ENCODE data around the gene RAB30.

Gene RAB30, protein sequence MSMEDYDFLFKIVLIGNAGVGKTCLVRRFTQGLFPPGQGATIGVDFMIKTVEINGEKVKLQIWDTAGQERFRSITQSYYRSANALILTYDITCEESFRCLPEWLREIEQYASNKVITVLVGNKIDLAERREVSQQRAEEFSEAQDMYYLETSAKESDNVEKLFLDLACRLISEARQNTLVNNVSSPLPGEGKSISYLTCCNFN

DNA sequence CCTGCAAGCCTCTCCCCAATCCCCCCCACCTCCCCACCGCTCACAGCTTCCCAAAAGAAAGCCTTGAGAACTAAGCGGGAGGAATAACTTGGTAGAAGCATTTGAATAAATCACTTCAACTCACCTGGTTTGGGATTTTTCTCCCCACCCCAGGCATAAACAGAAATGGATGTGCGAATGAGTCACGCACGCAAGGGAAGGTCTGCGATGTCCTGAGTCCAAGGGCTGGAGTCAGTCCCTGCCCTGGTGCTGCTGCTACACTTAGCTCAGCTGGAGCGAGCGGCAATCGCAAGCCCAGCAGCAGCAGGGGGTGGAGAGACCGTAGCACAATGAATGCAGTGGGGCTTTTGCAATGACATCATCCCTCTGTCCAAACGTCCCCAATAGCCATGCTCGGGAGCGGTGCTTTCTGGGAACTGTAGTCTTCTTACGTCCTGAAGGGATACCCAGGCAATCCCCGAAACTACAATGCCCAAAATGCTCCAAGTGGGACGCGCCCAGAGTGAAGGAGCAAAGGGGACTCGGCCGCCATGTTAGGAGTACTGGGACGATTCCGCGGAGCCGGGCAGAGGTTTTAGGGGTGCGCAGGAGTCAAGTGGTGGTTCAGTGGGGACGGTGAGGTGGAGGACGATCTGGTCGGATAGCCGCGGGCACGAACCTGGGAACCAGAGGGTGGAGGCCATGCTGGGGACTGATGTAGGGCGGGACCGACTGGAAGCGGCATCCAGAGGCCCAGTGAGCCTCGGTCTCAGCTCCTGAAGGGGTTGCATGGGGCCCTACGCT, at the start of gene RAB30:
TSS of gene RAB30 (minus strand) at position 331 of the 783 bp plus-strand sequence. CDS start 74,581 bp downstream, outside the sequence.
- peak; percentile 98 for DNase-seq

GRCh38 chr11:83120327-83120726, 48.6 kb upstream of the RAB30 start:
- no peak for DNase-seq

- DNase-seq, result no peak
Measured at GRCh38 chr11:83119216-83119615, 47.5 kb upstream of the RAB30 start.

DNA sequence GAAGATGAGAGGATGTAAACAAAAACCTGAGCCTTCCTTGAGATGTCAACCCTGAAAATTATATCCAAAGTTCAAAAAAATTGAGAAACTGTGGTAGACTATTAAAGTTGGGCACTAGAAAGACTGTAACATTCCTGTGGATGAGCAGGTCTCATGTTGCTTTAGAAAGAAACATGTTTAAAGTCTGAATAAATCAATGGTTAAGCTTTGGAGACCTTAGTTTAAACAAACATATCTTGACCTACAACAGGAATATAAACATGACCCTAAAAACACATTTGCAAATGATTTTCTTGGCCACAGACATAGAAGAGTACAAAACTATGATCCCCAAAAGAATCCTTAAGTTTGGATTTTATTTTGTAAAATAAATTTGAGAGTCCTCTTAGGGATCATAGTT, 47.1 kb upstream of the RAB30 start:
- DNase-seq, result no peak

- no peak for DNase-seq
Measured at GRCh38 chr11:83116015-83116641, 44.4 kb upstream of the RAB30 start.

DNA sequence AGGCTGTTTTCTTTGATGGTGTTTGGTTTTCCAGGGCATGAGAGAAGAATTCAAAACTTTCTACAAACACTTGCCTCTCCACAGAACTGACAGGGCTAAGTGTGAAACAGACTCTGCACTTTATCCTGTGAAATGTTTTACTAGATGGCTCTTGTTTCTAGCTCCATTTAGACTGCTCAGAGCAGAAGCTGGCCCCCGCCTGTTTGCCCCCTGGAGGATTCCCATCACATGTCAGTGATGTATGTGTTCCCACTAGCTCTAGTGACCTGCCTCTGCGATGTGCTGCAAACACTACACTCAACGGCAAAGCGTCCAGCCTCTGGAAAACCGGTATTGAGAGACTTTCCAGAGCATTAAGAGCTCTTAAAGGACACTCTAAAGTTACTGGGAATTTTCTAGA, 43.9 kb upstream of the RAB30 start:
- no peak for DNase-seq

GRCh38 chr11:83115026-83115425, 43.3 kb upstream of the RAB30 start:
- DNase-seq, result no peak

DNA sequence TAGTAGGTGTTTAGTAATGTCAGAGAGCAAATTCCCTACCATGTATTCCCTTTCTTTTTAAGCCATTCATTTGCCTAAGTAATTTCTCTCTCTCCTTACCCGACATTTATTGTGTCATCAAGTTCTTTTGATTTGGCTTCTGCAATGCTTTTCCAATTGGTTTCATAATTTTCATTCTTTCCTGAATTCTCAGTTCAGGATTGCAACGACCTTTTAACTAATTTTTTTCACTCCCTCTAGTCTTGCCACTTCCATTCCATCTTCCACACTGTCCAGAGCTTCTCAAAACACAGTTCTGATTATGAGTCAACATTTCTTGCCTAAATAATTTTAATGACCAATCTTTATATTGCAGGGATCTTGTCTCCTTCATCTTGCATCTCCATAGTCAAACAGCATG, 41.2 kb upstream of the RAB30 start:
- no peak for DNase-seq

- no peak for DNase-seq
Measured at GRCh38 chr11:83105168-83105567, 33.5 kb upstream of the RAB30 start.

DNA sequence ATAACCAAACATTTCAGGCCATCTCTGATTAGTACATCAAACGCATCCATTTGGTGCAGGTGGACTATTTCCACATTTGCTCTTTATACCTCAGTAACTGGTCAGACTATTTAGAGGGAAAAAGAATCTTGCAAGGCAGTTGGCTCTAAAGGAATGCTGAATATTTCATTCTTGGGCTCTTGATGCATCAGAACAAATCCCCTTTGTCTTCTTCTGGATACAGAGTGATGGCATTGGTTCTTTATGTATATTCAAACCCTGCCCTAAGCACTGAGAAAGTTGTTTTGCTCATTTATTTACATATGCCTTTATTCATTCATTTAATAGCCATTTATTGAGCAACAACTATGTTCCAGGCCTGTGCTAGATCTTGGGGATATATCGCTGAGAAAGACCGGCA, 31.1 kb upstream of the RAB30 start:
- DNase-seq, result no peak

DNA sequence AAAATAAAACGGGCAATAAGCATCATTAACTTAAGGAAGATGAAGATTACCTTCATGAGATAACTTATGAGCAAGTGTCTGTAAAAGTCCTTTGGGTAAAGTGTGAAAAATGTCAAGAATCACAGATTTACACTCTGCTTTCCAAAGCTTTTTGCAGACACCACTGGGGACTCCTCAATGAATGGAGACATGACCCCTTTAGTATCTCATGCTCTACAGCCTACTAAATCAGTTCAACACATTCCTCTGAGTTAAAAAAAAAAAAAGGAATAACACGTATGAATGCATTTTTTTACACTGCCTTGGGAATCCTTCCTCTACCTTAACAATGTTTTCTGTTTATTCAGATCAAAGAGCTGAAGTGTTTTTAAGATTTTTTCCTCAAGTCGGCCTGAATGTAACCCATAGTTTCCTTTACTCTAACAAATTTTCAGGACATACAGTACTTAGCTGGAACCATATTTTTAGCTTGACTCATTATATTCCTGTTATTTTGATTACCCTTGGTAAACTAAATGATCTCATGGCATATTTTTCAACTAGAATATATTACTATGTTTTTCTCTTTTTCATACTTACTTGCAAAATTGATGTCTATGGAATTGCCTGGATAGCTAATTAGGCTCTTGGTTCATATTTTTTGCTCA, 25.9 kb upstream of the RAB30 start:
- DNase-seq, result no peak

DNA sequence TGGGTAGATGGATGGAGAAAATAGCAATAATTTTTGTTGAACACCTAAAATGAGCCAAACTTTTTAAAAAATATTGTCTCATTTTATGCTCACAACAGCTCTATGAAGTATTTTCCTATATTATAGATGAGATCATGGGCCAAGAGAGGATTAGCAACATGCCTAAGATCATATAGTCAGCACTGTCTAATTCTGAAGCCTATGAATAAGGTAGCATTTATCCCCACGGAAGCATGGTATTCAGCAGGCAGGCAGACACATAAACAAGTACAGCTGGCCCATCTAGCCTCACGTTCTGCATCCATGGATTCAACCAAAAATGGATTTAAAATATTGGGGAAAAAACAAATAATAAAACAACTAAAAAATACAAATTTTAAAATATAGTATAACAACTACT, 21.9 kb upstream of the RAB30 start:
- DNase-seq, result no peak

- DNase-seq, result no peak
Measured at GRCh38 chr11:83092488-83093384, 21.0 kb upstream of the RAB30 start.

GRCh38 chr11:83088965-83089364, 17.3 kb upstream of the RAB30 start:
- DNase-seq, result no peak

DNA sequence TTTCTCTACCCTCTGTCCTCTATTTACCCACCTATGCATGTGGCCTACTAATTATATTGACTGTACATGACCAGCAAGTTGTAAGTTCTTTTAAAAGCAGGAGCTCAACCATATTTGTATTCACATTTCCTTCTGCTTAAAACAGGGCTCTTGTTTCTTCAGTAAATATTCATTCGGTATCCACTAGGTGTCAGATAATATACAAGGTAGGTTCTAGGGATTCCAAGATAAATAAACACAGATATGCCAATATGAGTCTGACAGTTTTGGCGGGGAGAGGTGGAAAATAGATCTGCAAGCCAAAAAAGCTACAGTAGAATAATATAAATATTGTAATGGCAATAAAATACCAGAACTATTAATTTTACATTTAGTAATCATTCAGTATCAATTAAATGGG, 15.3 kb upstream of the RAB30 start:
- DNase-seq, result no peak

- DNase-seq, result no peak
Measured at GRCh38 chr11:83079820-83080219, 8.1 kb upstream of the RAB30 start.

GRCh38 chr11:83078269-83078668, 6.6 kb upstream of the RAB30 start:
- no peak for DNase-seq

DNA sequence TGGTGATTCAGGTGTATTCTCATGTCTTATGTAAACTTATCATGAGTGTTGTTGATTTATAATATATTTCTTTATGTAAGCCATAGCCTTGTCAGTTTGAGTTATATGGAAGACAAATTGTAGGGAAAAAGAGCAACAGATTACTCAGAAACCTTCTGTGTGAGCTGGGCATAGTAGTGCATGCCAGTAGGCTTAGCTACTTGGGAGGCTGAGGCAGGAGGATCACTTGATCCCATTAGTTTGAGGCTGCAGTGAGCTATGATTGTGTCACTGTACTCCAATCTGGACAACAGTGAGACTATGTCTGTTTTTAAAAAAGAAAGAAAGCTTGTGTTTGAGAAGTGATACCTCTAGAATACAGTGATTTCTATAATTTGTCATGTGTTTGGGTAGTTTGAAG, 2.2 kb upstream of the RAB30 start:
- no peak for DNase-seq

DNA sequence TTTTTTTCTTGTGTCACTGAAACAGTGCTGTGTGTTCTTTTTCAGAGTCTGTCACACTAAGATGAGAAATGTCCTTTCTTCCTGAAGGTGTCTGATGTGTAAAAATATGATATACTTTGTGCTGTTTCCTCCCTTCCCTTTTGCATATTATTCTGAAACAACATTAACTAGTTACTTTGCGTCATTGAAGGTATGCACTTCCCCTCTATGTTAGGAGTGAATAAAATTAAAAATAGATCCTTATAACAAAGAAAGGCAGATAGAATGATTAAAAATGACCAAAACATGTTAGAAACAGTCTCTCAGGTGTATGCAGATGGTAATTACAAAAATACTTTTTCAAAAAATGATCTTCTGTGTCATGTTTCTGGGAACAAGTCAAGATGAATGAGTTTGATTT, 1.6 kb upstream of the RAB30 start:
- no peak for DNase-seq

DNA sequence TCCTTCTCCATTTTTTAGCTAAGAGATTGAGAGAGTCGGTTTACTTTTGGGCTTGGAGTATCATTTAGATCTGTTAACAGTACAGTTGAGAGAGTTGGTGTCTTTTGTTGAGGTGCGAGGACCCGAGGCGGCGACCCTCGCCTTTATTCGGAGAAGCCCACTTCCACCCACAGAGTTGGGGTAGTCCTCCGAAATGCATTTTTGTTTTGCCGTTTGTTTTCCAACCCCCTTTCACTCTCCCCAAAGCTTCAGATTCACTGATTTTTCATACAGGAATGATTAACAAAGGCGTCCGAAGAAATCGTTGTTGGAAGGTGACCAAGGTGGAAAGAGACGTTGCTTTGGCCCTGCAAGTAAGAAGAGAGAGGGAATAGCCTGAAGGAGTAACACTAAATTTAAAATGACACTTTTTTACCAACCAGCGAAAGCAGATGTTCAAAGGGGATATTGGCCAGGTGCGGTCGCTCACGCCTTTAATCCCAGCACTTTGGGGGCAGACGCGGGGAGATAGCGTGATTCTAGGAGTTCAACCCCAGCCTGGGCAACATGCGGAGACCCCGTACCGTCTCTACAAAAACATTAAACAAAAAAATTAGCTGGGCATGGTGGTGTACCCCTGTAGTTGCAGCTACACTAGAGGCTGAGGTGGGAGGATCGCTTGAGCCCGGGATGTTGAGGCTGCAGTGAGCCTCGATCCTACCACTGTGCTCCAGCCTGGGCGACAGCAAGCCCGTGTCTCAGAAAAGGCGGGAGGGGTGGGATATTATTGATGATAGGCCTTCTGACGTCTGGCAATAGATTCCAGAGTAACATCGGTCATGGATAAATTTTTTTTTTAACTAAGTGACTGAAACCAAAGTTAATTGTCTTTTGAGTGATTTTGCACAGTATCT, 899 bp upstream of the RAB30 start:
- no peak for DNase-seq

DNA sequence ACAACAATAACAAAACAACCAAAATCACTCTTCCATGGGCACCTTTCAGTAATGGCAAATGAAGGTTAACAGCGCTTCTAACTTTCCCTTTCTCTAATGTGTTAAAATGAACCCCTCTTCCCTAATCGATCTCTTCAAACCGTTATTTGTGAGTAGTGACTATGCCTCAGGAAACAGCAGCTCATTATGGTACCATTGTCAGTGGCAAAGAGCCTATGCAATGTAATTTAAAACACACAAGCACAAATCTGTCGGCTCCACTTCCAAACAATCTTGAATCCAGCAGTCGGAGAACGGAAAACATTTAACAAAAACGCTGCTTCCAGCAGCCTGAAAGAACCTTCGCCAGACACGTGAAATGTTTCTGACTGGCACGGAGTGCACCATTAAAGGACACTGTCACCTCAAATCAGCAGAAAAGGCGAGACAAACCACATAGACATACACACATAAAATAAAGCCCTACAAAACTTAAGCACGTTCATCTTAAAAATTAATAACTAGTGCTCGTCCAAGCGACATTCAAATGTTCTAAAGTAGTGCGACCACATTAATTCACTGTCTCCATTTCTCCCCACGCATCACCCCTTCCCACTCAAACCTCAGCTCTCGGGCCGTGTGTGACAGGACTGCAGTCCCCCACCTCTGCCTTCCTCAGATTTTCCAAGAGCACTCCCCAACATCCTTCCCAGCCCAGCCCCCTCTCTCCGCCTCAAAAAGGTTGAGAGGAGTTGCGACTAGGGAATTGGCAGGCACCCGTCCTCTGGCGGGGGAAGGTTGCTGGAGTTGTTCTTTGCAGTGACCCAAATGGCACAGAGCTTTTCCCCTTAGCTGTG, 748 bp downstream of the RAB30 start:
- peak; percentile 27 for DNase-seq
